SK-N-SH (cell line): ENCODE measurements around the gene SLC8A1. TPM values are rescaled to one million over a fixed set of nuclear protein-coding genes. Genes with fewer than 3 reads are reported as not detected.

Experiments
- CTCF ChIA-PET: fragments of 300-600, 350-600 bp; formaldehyde crosslinking; extraction: SDS; loops from one replicate; lab custom pipeline; 2021; lab: Yijun Ruan, JAX
- POLR2A ChIA-PET: fragments of 350-600 bp; sonication (Branson Sonifier 250); formaldehyde crosslinking; extraction: SDS; loops from one replicate; lab custom pipeline; 2020; ENCODE audit warnings: antibody characterized with exemption, inconsistent platforms; lab: Yijun Ruan, JAX
- DNase-seq: peaks from one replicate; pipeline ENCODE4 v3.0.0; 2012
- H2AFZ ChIP-seq: fragments of 200-600 bp; sonication (generic); 2 replicates; pipeline ENCODE4 v1.8.1; 2016; ENCODE audit warnings: antibody characterized with exemption, mild to moderate bottlenecking, low read depth
- H3F3A ChIP-seq: fragments of 200-600 bp; sonication (generic); replicated peaks from 2 replicates; pipeline ENCODE3; 2016; ENCODE audit warnings: antibody characterized with exemption, mild to moderate bottlenecking; ENCODE audit not compliant: insufficient read depth
- H3K27ac ChIP-seq, 2 experiments: fragments of 200-500 bp in 1 of 2; fragments of 200-600 bp in 1 of 2; sonication (Bioruptor generic) in 1 of 2; sonication (generic), shearing (Covaris generic) in 1 of 2; 2 replicates each; pipeline versions ENCODE4 v1.5.1 to v1.6.1; 2014 to 2016; ENCODE audit warnings: low read depth in 2 of 2, inconsistent platforms in 1 of 2, low read length in 1 of 2, mild to moderate bottlenecking in 1 of 2, mixed read lengths in 1 of 2
- H3K27me3 ChIP-seq: fragments of 200-600 bp; sonication (generic), shearing (Covaris generic); 2 replicates; pipeline ENCODE4 v1.6.1; 2016; ENCODE audit warnings: mixed run types; ENCODE audit not compliant: insufficient read depth
- H3K36me3 ChIP-seq, 2 experiments: fragments of 200-500 bp in 1 of 2; fragments of 200-600 bp in 1 of 2; sonication (Bioruptor generic) in 1 of 2; sonication (generic) in 1 of 2; replicated peaks in 1 of 2; 2 replicates each; pipeline versions ENCODE3 to v1.5.1; 2014 to 2016; ENCODE audit warnings: low read length in 1 of 2, mild to moderate bottlenecking in 1 of 2; ENCODE audit not compliant: insufficient read depth in 2 of 2, control insufficient read depth in 1 of 2
- H3K4me1 ChIP-seq, 2 experiments: fragments of 200-500 bp in 1 of 2; fragments of 200-600 bp in 1 of 2; sonication (Bioruptor generic) in 1 of 2; sonication (generic), shearing (Covaris generic) in 1 of 2; 2 replicates each; pipeline versions ENCODE4 v1.5.1 to v1.6.1; 2014 to 2016; ENCODE audit warnings: low read depth in 1 of 2, low read length in 1 of 2, mixed run types in 1 of 2; ENCODE audit not compliant: insufficient read depth in 2 of 2, control insufficient read depth in 1 of 2
- H3K4me2 ChIP-seq: fragments of 200-600 bp; sonication (generic), shearing (Covaris generic); 2 replicates; pipeline ENCODE4 v1.6.1; 2017; ENCODE audit warnings: mixed run types
- H3K4me3 ChIP-seq, 2 experiments: fragments of 200-500 bp in 1 of 2; fragments of 200-600 bp in 1 of 2; sonication (Bioruptor generic) in 1 of 2; sonication (generic), shearing (Covaris generic) in 1 of 2; 2 replicates each; pipeline versions ENCODE4 v1.5.1 to v1.8.1; 2014 to 2016; ENCODE audit warnings: low read depth in 2 of 2, inconsistent platforms in 1 of 2, low read length in 1 of 2, mild to moderate bottlenecking in 1 of 2, mixed read lengths in 1 of 2, moderate library complexity in 1 of 2
- H3K79me2 ChIP-seq: fragments of 200-600 bp; sonication (generic); 2 replicates; pipeline ENCODE4 v1.8.1; 2017; ENCODE audit warnings: mild to moderate bottlenecking; ENCODE audit not compliant: insufficient read depth
- H3K9ac ChIP-seq: fragments of 200-600 bp; sonication (generic); 2 replicates; pipeline ENCODE4 v1.6.1; 2017; ENCODE audit warnings: mixed run types
- H3K9me2 ChIP-seq: fragments of 200-600 bp; sonication (generic); 2 replicates; pipeline ENCODE4 v1.6.1; 2017; ENCODE audit warnings: mixed run types
- H3K9me3 ChIP-seq: fragments of 200-600 bp; sonication (generic); 2 replicates; pipeline ENCODE4 v1.6.1; 2017; ENCODE audit warnings: mixed run types, mild to moderate bottlenecking, moderate library complexity
- H4K20me1 ChIP-seq: fragments of 200-600 bp; sonication (generic); 2 replicates; pipeline ENCODE4 v1.6.1; 2017; ENCODE audit warnings: mild to moderate bottlenecking, mixed run types; ENCODE audit not compliant: insufficient read depth
- CHD2 ChIP-seq: fragments of 150-350 bp; IDR thresholded peaks from 2 replicates; pipeline ENCODE4 v1.6.1; 2018; ENCODE audit warnings: low read length; ENCODE audit not compliant: partially characterized antibody
- EZH2phosphoT487 ChIP-seq: fragments of 200-600 bp; sonication (generic); IDR thresholded peaks from 2 replicates; pipeline ENCODE4 v1.6.1; 2017; ENCODE audit warnings: low read depth, mixed run types, mild to moderate bottlenecking, antibody characterized with exemption, moderate library complexity, borderline replicate concordance
- GATA2 ChIP-seq: sonication (generic); formaldehyde crosslinking; IDR thresholded peaks from 2 replicates; pipeline ENCODE4 v1.5.0; 2020; ENCODE audit warnings: mild to moderate bottlenecking, missing genetic modification reagents
- PBX3 ChIP-seq: IDR thresholded peaks from 2 replicates; pipeline ENCODE4; 2012
- RFX5 ChIP-seq: IDR thresholded peaks from 2 replicates; pipeline ENCODE4 v1.6.1; 2012; ENCODE audit warnings: mild to moderate bottlenecking, improper control_type of control experiment, low read length
- RXRA ChIP-seq: IDR thresholded peaks from 2 replicates; pipeline ENCODE4 v1.4.0; 2012; ENCODE audit warnings: low read depth, mild to moderate bottlenecking, borderline replicate concordance
- SIN3A ChIP-seq: IDR thresholded peaks from 2 replicates; pipeline ENCODE4 v1.6.1; 2012; ENCODE audit warnings: low read depth, mild to moderate bottlenecking, low read length, moderate library complexity, borderline replicate concordance
- USF1 ChIP-seq: IDR thresholded peaks from 2 replicates; pipeline ENCODE4 v1.4.0; 2012; ENCODE audit warnings: low read depth, borderline replicate concordance
- YY1 ChIP-seq: IDR thresholded peaks from 2 replicates; pipeline ENCODE4 v1.4.0; 2012; ENCODE audit warnings: low read depth, mild to moderate bottlenecking
- WGBS: methylation state at CpG from one replicate; pipeline ENCODE4 v1.1.6; 2017; ENCODE audit warnings: low lambda C conversion rate; 5-methylcytosine and 5-hydroxymethylcytosine counted together
- polyA plus RNA-seq, 3 experiments: library from polyadenylated mRNA; depleted of rRNA; stranded (reverse); fragments of >200 nt; gene quantifications; 2 replicates each; pipeline ENCODE4 v1.2.3, GENCODE V29; 2012

SLC8A1 gene
- polyA plus RNA-seq, 1 of the 3 experiments (the other 2 are of a cell fraction): 3.2 TPM

DNA sequence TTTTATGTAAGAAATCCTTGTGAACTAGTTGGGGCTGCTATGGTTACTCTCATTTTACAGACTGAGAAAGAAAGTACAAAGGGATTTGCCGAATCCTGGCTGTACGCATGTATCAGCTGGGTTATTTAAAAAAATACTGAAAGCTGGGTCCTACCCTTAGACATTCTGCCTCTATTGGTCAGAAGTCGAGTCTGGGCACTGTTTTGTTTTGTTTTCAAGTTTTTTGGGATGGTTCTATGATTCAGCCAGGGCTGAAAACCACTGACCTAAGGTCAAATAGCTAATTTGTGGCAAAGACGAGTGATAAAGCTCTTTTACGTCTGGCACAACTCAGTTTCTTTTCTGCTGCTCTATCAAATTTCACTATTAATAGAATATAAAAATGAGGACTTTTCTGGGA, 5.9 kb upstream of the SLC8A1 start:
- TF ChIP-seq RXRA: peak; percentile 46; the same call in 1 of the 2 replicates
- TF ChIP-seq YY1: no peak
- 56% methylated on average over 5 of the region's 5 CpGs for WGBS
- peak overlapping the region; percentile 43; the same call in 1 of the 2 replicates for H3K4me2 ChIP-seq
- no peak overlapping the region for H3K4me3 ChIP-seq
- no peaks in the 10 kb centered on the region for H3K79me2 ChIP-seq
- H3F3A ChIP-seq: no peaks in the 10 kb centered on the region
- no peaks in the 10 kb centered on the region for H3K27me3 ChIP-seq
- no peak for DNase-seq
- peak overlapping the region; percentile 12; the same call in 1 of the 2 replicates for H2AFZ ChIP-seq
- H3K9me3 ChIP-seq: no peaks in the 10 kb centered on the region
- no peak overlapping the region for H3K9ac ChIP-seq
- H3K4me1 ChIP-seq: peaks cover 0 to 17% of the 10 kb centered on the region in 2 experiments; a peak in 3 of 4 replicates
- ChIA-PET CTCF (interaction anchor here (0.6 to 5.9 kb wide), 5 partner anchors 10 to 233 kb away, joined by 3 to 20 read pairs (median 3); no protein-coding TSS in a partner anchor), POLR2A (no interaction called here)
- H3K27ac ChIP-seq: no peak overlapping the region; a peak in 1 of 4 replicates
- no peaks in the 10 kb centered on the region for H3K9me2 ChIP-seq
- H3K36me3 ChIP-seq: no peaks in the 10 kb centered on the region
- no peaks in the 10 kb centered on the region for H4K20me1 ChIP-seq

DNA sequence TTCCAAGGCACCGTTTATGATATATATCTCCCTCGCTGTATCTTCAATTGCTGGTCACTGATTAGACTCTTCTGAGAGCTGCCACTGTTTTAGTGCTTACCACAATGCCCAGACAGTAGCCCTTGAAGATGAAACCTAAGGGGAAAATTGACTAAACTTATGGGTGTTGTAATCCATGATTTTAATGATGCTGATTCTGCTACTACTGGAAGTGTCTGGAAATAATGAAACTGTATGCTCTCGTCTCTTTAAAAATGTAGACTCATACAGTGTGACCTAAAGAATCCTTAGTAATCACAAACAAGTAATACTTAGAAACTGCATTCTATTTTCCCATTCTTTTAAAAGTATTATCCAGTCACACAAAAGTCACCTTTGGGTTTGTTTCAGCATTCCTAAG, 5.5 kb upstream of the SLC8A1 start:
- 0 out of 2 replicates have a peak overlapping the region, but pooled peaks have one; percentile 12 for H2AFZ ChIP-seq
- H3K36me3 ChIP-seq: no peaks in the 10 kb centered on the region
- WGBS: 70% methylated on average over 3 of the region's 3 CpGs
- H3K79me2 ChIP-seq: no peaks in the 10 kb centered on the region
- H3K4me3 ChIP-seq: no peak overlapping the region
- no peak overlapping the region for H3K9ac ChIP-seq
- no peaks in the 10 kb centered on the region for H4K20me1 ChIP-seq
- no peak for DNase-seq
- ChIA-PET CTCF (interaction anchor here (0.6 to 5.9 kb wide), 4 partner anchors 10 to 233 kb away, joined by 3 to 20 read pairs (median 3); no protein-coding TSS in a partner anchor), POLR2A (no interaction called here)
- H3K9me2 ChIP-seq: no peaks in the 10 kb centered on the region
- no peaks in the 10 kb centered on the region for H3K9me3 ChIP-seq
- no peak overlapping the region for H3K4me2 ChIP-seq
- H3K27ac ChIP-seq: no peak overlapping the region
- peaks cover 0 to 18% of the 10 kb centered on the region in 2 experiments; a peak in 3 of 4 replicates for H3K4me1 ChIP-seq
- no peaks in the 10 kb centered on the region for H3K27me3 ChIP-seq
- TF ChIP-seq SIN3A: no peak
- TF ChIP-seq CHD2: no peak
- no peak for TF ChIP-seq EZH2phosphoT487
- no peaks in the 10 kb centered on the region for H3F3A ChIP-seq

GRCh38 chr2:40456926-40457325, 5.0 kb upstream of the SLC8A1 start:
- no peaks in the 10 kb centered on the region for H3K79me2 ChIP-seq
- no peak for DNase-seq
- no peak overlapping the region for H2AFZ ChIP-seq
- H3K4me2 ChIP-seq: no peak overlapping the region
- ChIA-PET CTCF (interaction anchor here (5.9 kb wide), 1 partner anchor 9 kb away, joined by 20 read pairs; no protein-coding TSS in a partner anchor), POLR2A (no interaction called here)
- WGBS: 95% methylated on average over 2 of the region's 2 CpGs
- no peak overlapping the region for H3K27ac ChIP-seq
- H3K27me3 ChIP-seq: no peaks in the 10 kb centered on the region
- H3F3A ChIP-seq: no peaks in the 10 kb centered on the region
- no peaks in the 10 kb centered on the region for H3K9me3 ChIP-seq
- no peaks in the 10 kb centered on the region for H3K9me2 ChIP-seq
- H4K20me1 ChIP-seq: no peaks in the 10 kb centered on the region
- no peaks in the 10 kb centered on the region for H3K36me3 ChIP-seq
- no peak overlapping the region for H3K4me3 ChIP-seq
- TF ChIP-seq RFX5 (no peak), USF1 (no peak), PBX3 (no peak), GATA2 (CRISPR knock-in tag) (no peak), RXRA (no peak)
- TF ChIP-seq, all 33 proteins: peak for 0
- H3K9ac ChIP-seq: no peak overlapping the region
- peaks cover 0 to 20% of the 10 kb centered on the region in 2 experiments; a peak in 3 of 4 replicates for H3K4me1 ChIP-seq
